Measurements from ENCODE around the gene IL36B.

Gene IL36B

GRCh38 chr2:113005030-113005509 is 47.6 kb downstream of the IL36B start, which contains the start of gene IL36A:
Gene IL36A, plus strand, starts transcription at chr2:113005459. Its CDS starts 413 bp downstream, at chr2:113005872.
- DNase-seq: no peak

GRCh38 chr2:113002677-113003076 is 50.0 kb downstream of the IL36B start:
- no peak for DNase-seq

GRCh38 chr2:113000436-113000835 is 52.2 kb downstream of the IL36B start:
- DNase-seq: no peak

- no peak for DNase-seq
Measured at GRCh38 chr2:112997151-112997550, 55.5 kb downstream of the IL36B start.

- DNase-seq: no peak
Measured at GRCh38 chr2:112996635-112997034, 56.0 kb downstream of the IL36B start.

GRCh38 chr2:112995346-112995920 is 57.2 kb downstream of the IL36B start:
- DNase-seq: no peak

GRCh38 chr2:112994648-112995047 is 58.0 kb downstream of the IL36B start:
- no peak for DNase-seq

GRCh38 chr2:112993831-112994230 is 58.8 kb downstream of the IL36B start:
- DNase-seq: no peak

GRCh38 chr2:112989611-112990010 is 63.1 kb downstream of the IL36B start:
- no peak for DNase-seq

GRCh38 chr2:112985090-112985489 is 67.6 kb downstream of the IL36B start:
- DNase-seq: no peak

GRCh38 chr2:112980537-112980936 is 72.1 kb downstream of the IL36B start:
- no peak for DNase-seq

- DNase-seq: no peak
Measured at GRCh38 chr2:112979731-112980130, 72.9 kb downstream of the IL36B start.

- no peak for DNase-seq
Measured at GRCh38 chr2:112977559-112978056, 75.1 kb downstream of the IL36B start, which contains the start of gene IL36G. Gene IL36G, plus strand, starts transcription at chr2:112978006. Its CDS starts 633 bp downstream, at chr2:112978639.

Data from HCEC 1CT (cell line).